H1 (cell line): ENCODE measurements around the gene SUOX. TPM values are rescaled to one million over a fixed set of nuclear protein-coding genes. Genes with fewer than 3 reads are reported as not detected.
"Not testable (repeated sequence)": the region's sequence is repeated elsewhere in the genome, so short reads cannot be mapped to it uniquely, and the experiment has no call there.

Source experiments
- CTCF ChIA-PET: fragments of 300-600 bp; sonication (Branson Sonifier 250); formaldehyde crosslinking; loops from one replicate; lab custom pipeline; 2021; ENCODE audit not compliant: partially characterized antibody; lab: Charles Lee
- POLR2A ChIA-PET: fragments of 300-600 bp; sonication (Branson Sonifier 250); formaldehyde crosslinking; loops from one replicate; lab custom pipeline; 2021; ENCODE audit warnings: inconsistent platforms; ENCODE audit not compliant: partially characterized antibody; lab: Charles Lee
- DNase-seq, 2 experiments: peaks; one replicate each; pipeline versions ENCODE4 v3.0.0 to v3.0.0-alpha.2; 2010 to 2022; ENCODE audit warnings: low spot score in 2 of 2, low read depth in 1 of 2, mixed read lengths in 1 of 2
- FAIRE-seq: peaks from 2 replicates; lab custom pipeline; 2011; peaks lifted over from hg19 to GRCh38; lab: Jason Lieb, UNC
- H2AFZ ChIP-seq: 2 replicates; pipeline ENCODE4 v1.8.1; 2012; ENCODE audit warnings: low read length, inconsistent platforms
- H2AK5ac ChIP-seq: 2 replicates; pipeline ENCODE4 v1.6.1; 2013; ENCODE audit warnings: low read depth, low read length
- H2BK120ac ChIP-seq: replicated peaks from 2 replicates; pipeline ENCODE3; 2013; ENCODE audit warnings: low read depth, low read length, inconsistent platforms
- H2BK12ac ChIP-seq: 2 replicates; pipeline ENCODE4 v1.6.1; 2013; ENCODE audit warnings: low read depth, low read length
- H2BK15ac ChIP-seq: 2 replicates; pipeline ENCODE4 v1.6.1; 2013; ENCODE audit warnings: low read length
- H2BK20ac ChIP-seq: 2 replicates; pipeline ENCODE4 v1.6.1; 2013; ENCODE audit warnings: low read length
- H2BK5ac ChIP-seq: 2 replicates; pipeline ENCODE4 v1.6.1; 2013; ENCODE audit warnings: low read depth, low read length
- H3K14ac ChIP-seq: 2 replicates; pipeline ENCODE4 v1.6.1; 2013; ENCODE audit warnings: inconsistent platforms; ENCODE audit not compliant: insufficient read length
- H3K18ac ChIP-seq: 2 replicates; pipeline ENCODE4 v1.6.1; 2013; ENCODE audit warnings: low read length; ENCODE audit errors: extremely low read depth
- H3K23ac ChIP-seq: 2 replicates; pipeline ENCODE4 v1.6.1; 2013; ENCODE audit warnings: inconsistent platforms; ENCODE audit not compliant: insufficient read length
- H3K23me2 ChIP-seq: 2 replicates; pipeline ENCODE4 v1.6.1; 2013; ENCODE audit warnings: low read depth, low read length
- H3K27ac ChIP-seq: 2 replicates; pipeline ENCODE4 v1.6.1; 2011; ENCODE audit warnings: low read depth, low read length, inconsistent platforms
- H3K27me3 ChIP-seq, 4 experiments: replicated peaks in 1 of 4; 1 replicate in 1 of 4; 2 replicates in 3 of 4; pipeline versions ENCODE4 v1.6.1 to v1.8.1; 2011 to 2013; ENCODE audit warnings: low read length in 3 of 4, mild to moderate bottlenecking in 3 of 4, inconsistent platforms in 2 of 4, mixed read lengths in 2 of 4, moderate library complexity in 1 of 4; ENCODE audit not compliant: control insufficient read depth in 3 of 4, insufficient read depth in 3 of 4; ENCODE audit errors: extremely low read depth in 1 of 4
- H3K36me3 ChIP-seq, 4 experiments: 2 replicates each; pipeline versions ENCODE4 v1.6.1 to v1.8.1; 2011 to 2013; ENCODE audit warnings: mild to moderate bottlenecking in 4 of 4, low read length in 3 of 4, moderate library complexity in 2 of 4, control low read depth in 1 of 4, inconsistent platforms in 1 of 4; ENCODE audit not compliant: insufficient read depth in 4 of 4, control insufficient read depth in 2 of 4
- H3K4ac ChIP-seq: replicated peaks from 2 replicates; pipeline ENCODE3; 2013; ENCODE audit warnings: low read length, low read depth, mixed read lengths, inconsistent platforms; ENCODE audit not compliant: insufficient read length
- H3K4me1 ChIP-seq, 4 experiments: replicated peaks in 1 of 4; 1 replicate in 1 of 4; 2 replicates in 3 of 4; pipeline versions ENCODE4 v1.6.1 to v1.8.1; 2011 to 2013; ENCODE audit warnings: low read length in 3 of 4, inconsistent platforms in 2 of 4, mixed read lengths in 1 of 4; ENCODE audit not compliant: insufficient read depth in 4 of 4, control insufficient read depth in 3 of 4
- H3K4me2 ChIP-seq, 2 experiments: 2 replicates each; pipeline versions ENCODE4 v1.6.1 to v1.8.1; 2011 to 2013; ENCODE audit warnings: low read depth in 2 of 2, low read length in 2 of 2, control low read depth in 1 of 2, inconsistent platforms in 1 of 2, mild to moderate bottlenecking in 1 of 2; ENCODE audit not compliant: insufficient read depth in 1 of 2
- H3K4me3 ChIP-seq, 4 experiments: fragments of 200-600, 300-600 bp in 1 of 4; sonication (generic), shearing (Covaris generic), sonication (Bioruptor Twin) in 1 of 4; 2 replicates each; pipeline versions ENCODE4 v1.5.1 to v1.8.1; 2011 to 2016; ENCODE audit warnings: low read length in 4 of 4, low read depth in 3 of 4, control low read depth in 2 of 4, inconsistent platforms in 2 of 4, mild to moderate bottlenecking in 2 of 4, mixed read lengths in 1 of 4, moderate library complexity in 1 of 4; ENCODE audit not compliant: insufficient read depth in 2 of 4; ENCODE audit errors: extremely low read depth in 1 of 4
- H3K56ac ChIP-seq: replicated peaks from 2 replicates; pipeline ENCODE3; 2013; ENCODE audit warnings: low read depth, mild to moderate bottlenecking, mixed read lengths, low read length, inconsistent platforms; ENCODE audit not compliant: insufficient read length
- H3K79me1 ChIP-seq: 2 replicates; pipeline ENCODE4 v1.6.1; 2013; ENCODE audit warnings: low read depth, low read length, control low read depth
- H3K79me2 ChIP-seq, 2 experiments: 2 replicates each; pipeline versions ENCODE4 v1.6.1 to v1.8.1; 2012 to 2013; ENCODE audit warnings: low read length in 2 of 2, mild to moderate bottlenecking in 2 of 2, inconsistent platforms in 1 of 2; ENCODE audit not compliant: insufficient read depth in 2 of 2, control insufficient read depth in 1 of 2
- H3K9ac ChIP-seq, 4 experiments: replicated peaks in 1 of 4; 1 replicate in 1 of 4; 2 replicates in 3 of 4; pipeline versions ENCODE4 v1.6.1 to v1.8.1; 2011 to 2013; ENCODE audit warnings: low read depth in 3 of 4, low read length in 3 of 4, control low read depth in 2 of 4, mild to moderate bottlenecking in 2 of 4, moderate library complexity in 2 of 4, inconsistent platforms in 1 of 4; ENCODE audit errors: extremely low read depth in 1 of 4
- H3K9me3 ChIP-seq, 2 experiments: 2 replicates each; pipeline versions ENCODE4 v1.6.1 to v1.8.1; 2012 to 2013; ENCODE audit warnings: mild to moderate bottlenecking in 2 of 2, moderate library complexity in 2 of 2, control low read depth in 1 of 2, inconsistent platforms in 1 of 2, low read depth in 1 of 2, low read length in 1 of 2, mixed read lengths in 1 of 2; ENCODE audit not compliant: insufficient read depth in 2 of 2
- H4K20me1 ChIP-seq, 2 experiments: replicated peaks in 1 of 2; 2 replicates each; pipeline versions ENCODE3 to v1.8.1; 2011 to 2013; ENCODE audit warnings: inconsistent platforms in 2 of 2, low read length in 2 of 2, mild to moderate bottlenecking in 1 of 2; ENCODE audit not compliant: insufficient read depth in 2 of 2, control insufficient read depth in 1 of 2
- H4K5ac ChIP-seq: 2 replicates; pipeline ENCODE4 v1.6.1; 2013; ENCODE audit warnings: low read length, low read depth, mixed read lengths, inconsistent platforms; ENCODE audit not compliant: insufficient read length
- H4K8ac ChIP-seq: 2 replicates; pipeline ENCODE4 v1.8.0; 2013; ENCODE audit warnings: mild to moderate bottlenecking, moderate library complexity, low read length, inconsistent platforms; ENCODE audit not compliant: insufficient read depth; ENCODE audit errors: extremely low read depth
- H4K91ac ChIP-seq: replicated peaks from 2 replicates; pipeline ENCODE3; 2013; ENCODE audit warnings: low read length, mixed read lengths, inconsistent platforms; ENCODE audit not compliant: insufficient read length
- RNF2 ChIP-seq: fragments of 200-900, 300-1000 bp; sonication (generic); IDR thresholded peaks from 2 replicates; pipeline ENCODE4 v1.7.1; 2016; ENCODE audit warnings: borderline replicate concordance, low read depth, mild to moderate bottlenecking, antibody characterized with exemption, low read length; ENCODE audit not compliant: poor library complexity, severe bottlenecking; ENCODE audit errors: missing control alignments
- WGBS, 2 experiments: shearing (Covaris generic) in 1 of 2; methylation state at CpG; one replicate each; pipeline versions ENCODE4 v1.1.6 to v1.1.7; 2013 to 2015; ENCODE audit warnings: low lambda C conversion rate in 2 of 2, mixed read lengths in 2 of 2, inconsistent platforms in 1 of 2, low coverage in 1 of 2, missing lambda C conversion rate in 1 of 2; ENCODE audit not compliant: insufficient replicate concordance in 2 of 2, insufficient coverage in 1 of 2, insufficient read length in 1 of 2; ENCODE audit errors: extremely low coverage in 1 of 2, missing lambda C conversion rate in 1 of 2; 5-methylcytosine and 5-hydroxymethylcytosine counted together
- polyA plus RNA-seq, 7 experiments: library from polyadenylated mRNA; depleted of rRNA in 3 of 7; stranded (reverse) in 5 of 7; unstranded in 2 of 7; fragments of >200 nt in 5 of 7; fragments of 200-250 nt in 2 of 7; gene quantifications; 1 replicate in 5 of 7; 2 replicates in 1 of 7; 4 replicates in 1 of 7; pipeline versions ENCODE4 v1.2.1 to v1.2.3, GENCODE V29; 2011 to 2013; ENCODE audit warnings: missing spikeins in 2 of 7, mixed read lengths in 2 of 7
- total RNA-seq: library from RNA; stranded (reverse); fragmentation: NEBNext Ultra II Directional; extraction: Animal tissue kit (Norgen Biotek cat#: 25700); gene quantifications from 2 replicates; pipeline ENCODE4 v1.2.1, GENCODE V29; 2021

SUOX gene
- total and polyA plus RNA-seq, 2 of the 8 experiments (the other 6 are each of a cell fraction or from before 2014, with no cell fraction given) = 22.5 to 31.3 TPM

GRCh38 chr12:56001487-56002100, 4.5 kb downstream of the SUOX start (continued):
- no peak for TF ChIP-seq RNF2

- not testable (repeated sequence) for H2BK12ac ChIP-seq, H2AK5ac ChIP-seq, H2AFZ ChIP-seq, H3K4ac ChIP-seq, H3K23ac ChIP-seq, H3K4me3 ChIP-seq, H2BK20ac ChIP-seq, H3K79me1 ChIP-seq, H3K56ac ChIP-seq, H3K9ac ChIP-seq, H3K14ac ChIP-seq, DNase-seq, H2BK5ac ChIP-seq, H3K27me3 ChIP-seq, H2BK120ac ChIP-seq, H3K9me3 ChIP-seq, H4K20me1 ChIP-seq, H2BK15ac ChIP-seq, H3K27ac ChIP-seq, H3K4me1 ChIP-seq, FAIRE-seq, H4K5ac ChIP-seq, H3K23me2 ChIP-seq, H3K18ac ChIP-seq, H4K8ac ChIP-seq, H3K4me2 ChIP-seq, H3K79me2 ChIP-seq, H4K91ac ChIP-seq
- WGBS, 2 experiments = 95% methylated on average over 5 of the region's 5 CpGs; no CpG with 5 or more reads in 1 of the 2 experiments
- peaks cover 0 to 20% (median 5%) of the 10 kb centered on the region in 4 experiments; a peak in 5 of 8 replicates for H3K36me3 ChIP-seq
- CTCF ChIA-PET = interaction anchor here (0.5 to 1.3 kb wide), 5 partner anchors 9 to 336 kb away, joined by 3 to 4 read pairs (median 3); no protein-coding TSS in a partner anchor
- POLR2A ChIA-PET = interaction anchor here (1.0 kb wide), 1 partner anchor 172 kb away, joined by 3 read pairs; no protein-coding TSS in a partner anchor
These were observed 6.3 kb downstream of the SUOX start for GRCh38 chr12:56003376-56003775.
